Left lobe of liver (tissue), 2 donors: ENCODE data around the gene LCOR. TPM values are rescaled to one million over a fixed set of nuclear protein-coding genes. Genes with fewer than 3 reads are reported as not detected.

Experiments
- ATAC-seq: fragments of 200-7000 bp; cut with Tn5 transposase; one replicate; pipeline ENCODE4 v1.9.1; 2020; ENCODE audit warnings: mild to moderate bottlenecking, moderate library complexity
- DNase-seq: peaks from one replicate; pipeline ENCODE4 v3.0.0-alpha.2; 2020; ENCODE audit warnings: low spot score
- total RNA-seq: library from RNA; stranded (reverse); gene quantifications from one replicate; pipeline ENCODE4 v1.2.1, GENCODE V29; 2021
- donor health status: DM: no; HTN: no; CAD: no; lungs with moderate emphysema.
- donor health status: DM: no; HTN: yes; CAD: no.

The LCOR gene
- total RNA-seq, 1 donor from 2014 or later = 9.2 TPM

DNA sequence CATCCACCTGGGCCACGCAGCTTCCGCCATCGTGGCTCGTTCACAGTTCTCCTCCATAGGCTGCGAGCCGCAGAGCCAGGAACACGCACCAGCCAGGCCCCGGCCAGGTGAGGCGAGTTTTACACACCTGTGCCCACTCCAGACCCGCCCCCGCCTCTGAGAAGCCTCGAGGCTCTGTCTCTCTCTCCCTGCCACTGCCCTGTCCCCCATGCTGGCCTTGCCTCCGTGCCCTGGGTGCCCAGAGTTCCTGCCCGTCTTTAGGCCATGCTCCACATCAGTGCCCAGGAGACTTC, 211.4 kb downstream of the LCOR start:
- DNase-seq (no peak), ATAC-seq (no peak)

Other genes with a start within 250 kb of the LCOR start
- 69.7 TPM for gene TM9SF3, start 245.3 kb upstream of the LCOR start, total RNA-seq
- gene PIK3AP1, start 111.8 kb upstream of the LCOR start, total RNA-seq = 35.7 TPM